Measurements from ENCODE around the gene NLRP3. TPM values are rescaled to one million over a fixed set of nuclear protein-coding genes. Genes with fewer than 3 reads are reported as not detected.

The NLRP3 gene
- total and polyA plus RNA-seq, 10 of the 15 experiments (the other 5 are each of a cell fraction or from before 2014, with no cell fraction given), result 1.8 to 10.4 (median 5.0) TPM

GRCh38 chr1:247434005-247434404 is 18.0 kb downstream of the NLRP3 start:
- Histone ChIP-seq H3K4me1 (ENCODE audit: control insufficient read depth, insufficient read depth, low read length) (peaks cover 13% of the 10 kb centered on the region), H4K20me1 (ENCODE audit: control insufficient read depth, insufficient read depth) (no peaks in the 10 kb centered on the region), H3K36me3 (ENCODE audit: control insufficient read depth in 2 of 2, insufficient read depth in 2 of 2, low read length in 1 of 2) (peaks cover 0 to 2% of the 10 kb centered on the region in 2 experiments; a peak in 1 of 4 replicates), H3K79me2 (ENCODE audit: control insufficient read depth, insufficient read depth, low read length) (no peaks in the 10 kb centered on the region), H3K27ac (ENCODE audit: control insufficient read depth, insufficient read depth) (no peak overlapping the region), H2AFZ (ENCODE audit: control insufficient read depth, low read depth, low read length) (no peak overlapping the region), H3K4me2 (ENCODE audit: control insufficient read depth, insufficient read depth) (no peak overlapping the region), H3K9me3 (replicated peaks; ENCODE audit: control insufficient read depth, insufficient read depth, low read length) (peaks cover 2% of the 10 kb centered on the region; the same call in 2 of the 3 replicates), H3K4me3 (no peak overlapping the region), H3K27me3 (replicated peaks in 1 of 2; ENCODE audit: control insufficient read depth in 2 of 2, insufficient read depth in 2 of 2, low read length in 1 of 2) (no peaks in the 10 kb centered on the region; a peak in 1 of 4 replicates), H3K9ac (ENCODE audit: control insufficient read depth, insufficient read depth, low read length) (no peak overlapping the region)
- ChIA-PET RAD21 (ENCODE audit: unreplicated experiment) (interaction anchor here (1.4 to 2.1 kb wide), 2 partner anchors 16 to 45 kb away, joined by 4 to 8 read pairs; no protein-coding TSS in a partner anchor), CTCF (interaction anchor here (0.8 to 6.2 kb wide), 4 partner anchors 12 to 60 kb away, joined by 3 to 35 read pairs (median 10); no protein-coding TSS in a partner anchor), POLR2A (interaction anchor here (1.3 to 2.2 kb wide), 3 partner anchors 11 to 44 kb away, joined by 4 to 6 read pairs (median 4); no protein-coding TSS in a partner anchor), SMC1A (ENCODE audit: uncharacterized antibody, unreplicated experiment) (interaction anchor here (0.6 to 3.8 kb wide), 8 partner anchors 9 to 520 kb away, joined by 3 to 23 read pairs (median 4); partner anchors contain the start of gene NLRP3)
- ATAC-seq, result no peak
- 74% methylated on average over 15 of the region's 15 CpGs for WGBS (ENCODE audit: insufficient coverage, insufficient replicate concordance, low lambda C conversion rate, missing lambda C conversion rate)
- TF ChIP-seq ZNF24 (IDR thresholded peaks at IDR 0.05), result no peak
- TF ChIP-seq WRNIP1 (IDR thresholded peaks at IDR 0.05; ENCODE audit: borderline replicate concordance, low read depth, low read length), result no peak
- no peak for TF ChIP-seq ZSCAN29 (IDR thresholded peaks at IDR 0.05)
- TF ChIP-seq PML (IDR thresholded peaks at IDR 0.05; ENCODE audit: low read length), result no peak
- TF ChIP-seq RBBP5 (conservative IDR thresholded peaks at IDR 0.05), result no peak
- no peak for TF ChIP-seq ZBTB33 (IDR thresholded peaks at IDR 0.05)
- TF ChIP-seq ESRRA (IDR thresholded peaks at IDR 0.05; ENCODE audit: low read length), result no peak
- no peak for TF ChIP-seq MEF2B (IDR thresholded peaks at IDR 0.05; ENCODE audit: partially characterized antibody, poor library complexity, severe bottlenecking)
- no peak for TF ChIP-seq FOXM1 (IDR thresholded peaks at IDR 0.05; ENCODE audit: low read depth, low read length)
- TF ChIP-seq ZBTB4 (CRISPR knock-in tag; IDR thresholded peaks at IDR 0.05), result no peak
- no peak for TF ChIP-seq MTA2 (IDR thresholded peaks at IDR 0.05; ENCODE audit: low read depth)
- no peak for TF ChIP-seq SMAD1 (IDR thresholded peaks at IDR 0.05; ENCODE audit: low read depth, partially characterized antibody)
- TF ChIP-seq NR2F1 (conservative IDR thresholded peaks at IDR 0.05), result no peak
- TF ChIP-seq ELK1 (IDR thresholded peaks at IDR 0.05; ENCODE audit: low read depth, low read length), result no peak
- TF ChIP-seq NFXL1 (IDR thresholded peaks at IDR 0.05; ENCODE audit: borderline replicate concordance), result no peak
- TF ChIP-seq SUZ12 (IDR thresholded peaks at IDR 0.05; ENCODE audit: unreplicated experiment), result no peak
- TF ChIP-seq TCF12 (IDR thresholded peaks at IDR 0.05; ENCODE audit: low read depth, low read length), result no peak
- TF ChIP-seq IKZF1 (conservative IDR thresholded peaks at IDR 0.05), result no peak
- intact Hi-C loops (cut with micrococcal nuclease; ENCODE audit: unreplicated experiment) (loop anchor here (2.0 kb wide), 1 partner anchor 13 kb away; no protein-coding TSS in a partner anchor), in situ Hi-C loops (cut with MboI) (no loop called here)
- FAIRE-seq, result no peak
- no TSS peak for BruUV-seq (replicated peaks)
- no peak for DNase-seq (ENCODE audit: low read depth, low spot score)
